Adipose tissue (tissue), 3 donors: Measurements from ENCODE around the gene IFRD1. TPM values are rescaled to one million over a fixed set of nuclear protein-coding genes. Genes with fewer than 3 reads are reported as not detected.
"Not testable (repeated sequence)": the region's sequence is repeated elsewhere in the genome, so short reads cannot be mapped to it uniquely, and the experiment has no call there.

ENCODE experiments used
- H3K27ac ChIP-seq: one replicate; pipeline ENCODE4 v1.5.1; 2013; ENCODE audit warnings: low read depth, low read length
- WGBS, 3 donors: extraction: QIAGEN DNeasy Blood & Tissue Kit; methylation state at CpG; one replicate each; pipeline ENCODE4 v1.1.7; 2013; 5-methylcytosine and 5-hydroxymethylcytosine counted together
- polyA plus RNA-seq, 3 donors: library from polyadenylated mRNA; stranded (reverse); fragments of 200-250 nt; gene quantifications; one replicate each; pipeline ENCODE4 v1.2.3, GENCODE V29; 2013
- donor health status: healthy with polysubstance abuse.
- donor health status: Bipolar disorder and iron deficiency.
- donor health status: healthy.

Gene IFRD1
- polyA plus RNA-seq, 3 donors, result 40.9 to 91.6 (median 41.7) TPM

GRCh38 chr7:112433289-112433688, 17.0 kb upstream of the IFRD1 start:
- no peak overlapping the region for H3K27ac ChIP-seq
- 63 to 85% (median 68%) methylated on average over 1 of the region's 1 CpG for WGBS, 3 donors

- no peak overlapping the region for H3K27ac ChIP-seq
- WGBS, 3 donors, result 86 to 91% (median 87%) methylated on average over 1 of the region's 1 CpG
Observed at GRCh38 chr7:112437072-112437471, 13.2 kb upstream of the IFRD1 start.

- WGBS, 3 donors, result 93 to 97% (median 97%) methylated on average over 1 of the region's 1 CpG
- no peak overlapping the region for H3K27ac ChIP-seq
Observed at GRCh38 chr7:112439476-112439875, 10.8 kb upstream of the IFRD1 start.

GRCh38 chr7:112442210-112442609, 8.1 kb upstream of the IFRD1 start:
- WGBS, 3 donors, result 91 to 94% (median 91%) methylated on average over 2 of the region's 2 CpGs
- H3K27ac ChIP-seq, result no peak overlapping the region

GRCh38 chr7:112444505-112444904, 5.8 kb upstream of the IFRD1 start:
- WGBS, 3 donors, result 82 to 93% (median 86%) methylated on average over 3 of the region's 3 CpGs
- no peak overlapping the region for H3K27ac ChIP-seq

- whole genome bisulfite sequencing, 3 donors, result 71 to 83% (median 82%) methylated on average over 3 of the region's 3 CpGs
- no peak overlapping the region for H3K27ac ChIP-seq
Observed at GRCh38 chr7:112446431-112446830, 3.8 kb upstream of the IFRD1 start.

- WGBS, 3 donors, result 50 to 82% (median 51%) methylated on average over 3 of the region's 3 CpGs
- H3K27ac ChIP-seq, result no peak overlapping the region
Observed at GRCh38 chr7:112447406-112447805, 2.9 kb upstream of the IFRD1 start.

- WGBS, 3 donors, result 53 to 81% (median 73%) methylated on average over 2 of the region's 2 CpGs
- H3K27ac ChIP-seq, result no peak overlapping the region
Observed at GRCh38 chr7:112448381-112448780, 1.9 kb upstream of the IFRD1 start.

GRCh38 chr7:112448891-112449290, 1.4 kb upstream of the IFRD1 start:
- 35 to 67% (median 62%) methylated on average over 3 of the region's 3 CpGs for WGBS, 3 donors
- H3K27ac ChIP-seq, result no peak overlapping the region

GRCh38 chr7:112449353-112449752, 907 bp upstream of the IFRD1 start:
- 18 to 57% (median 51%) methylated on average over 5 of the region's 5 CpGs for WGBS, 3 donors
- H3K27ac ChIP-seq, result no peak overlapping the region

- peak overlapping the region; percentile 66 for H3K27ac ChIP-seq
- 0 to 1% (median 1%) methylated on average over 53 to 57 of the region's 57 CpGs for WGBS, 3 donors
Observed at GRCh38 chr7:112450807-112451761, 824 bp downstream of the IFRD1 start.

GRCh38 chr7:112452102-112452888, 2.0 kb downstream of the IFRD1 start:
- WGBS, 3 donors, result 14 to 35% (median 26%) methylated on average over 7 of the region's 7 CpGs
- H3K27ac ChIP-seq, result no peak overlapping the region

GRCh38 chr7:112453505-112454171, 3.4 kb downstream of the IFRD1 start:
- WGBS, 3 donors, result 26 to 45% (median 33%) methylated on average over 7 of the region's 7 CpGs
- no peak overlapping the region for H3K27ac ChIP-seq

- not testable (repeated sequence) for H3K27ac ChIP-seq
Observed at GRCh38 chr7:112454191-112454590, 3.9 kb downstream of the IFRD1 start.

GRCh38 chr7:112459645-112460044, 9.4 kb downstream of the IFRD1 start:
- no peak overlapping the region for H3K27ac ChIP-seq
- 60 to 100% (median 98%) methylated on average over 1 of the region's 1 CpG for WGBS, 3 donors

More at GRCh38 chr7:112454191-112454590, 3.9 kb downstream of the IFRD1 start:
- 53 to 93% (median 83%) methylated on average over 6 of the region's 6 CpGs for WGBS, 3 donors

GRCh38 chr7:112462236-112462635, 12.0 kb downstream of the IFRD1 start:
- H3K27ac ChIP-seq, result no peak overlapping the region

GRCh38 chr7:112467867-112468266, 17.6 kb downstream of the IFRD1 start:
- H3K27ac ChIP-seq, result no peak overlapping the region
- WGBS, 3 donors, result 69 to 97% (median 93%) methylated on average over 4 of the region's 4 CpGs

GRCh38 chr7:112470194-112470593, 19.9 kb downstream of the IFRD1 start:
- H3K27ac ChIP-seq, result no peak overlapping the region
- WGBS, 3 donors, result 74 to 99% (median 79%) methylated on average over 4 of the region's 4 CpGs
